WTC11 (cell line): ENCODE measurements around the gene HSP90AB1.

Experiments
- CTCF ChIP-seq: fragments of 200-600 bp; IDR thresholded peaks from 2 replicates; pipeline ENCODE4 v1.8.0; 2022; ENCODE audit warnings: antibody characterized with exemption
- FOXJ3 ChIP-seq: sonication (generic); formaldehyde crosslinking; IDR thresholded peaks from 2 replicates; pipeline ENCODE4 v1.9.0; 2021; ENCODE audit warnings: missing genetic modification reagents, mild to moderate bottlenecking, borderline replicate concordance
- GTF2I ChIP-seq: fragments of 250-450 bp; sonication (Bioruptor Pico); conservative IDR thresholded peaks from 2 replicates; pipeline ENCODE4 v1.4.0; 2021; ENCODE audit warnings: mild to moderate bottlenecking
- IRF2 ChIP-seq: sonication (generic); formaldehyde crosslinking; IDR thresholded peaks from 2 replicates; pipeline ENCODE4 v1.8.0; 2022; ENCODE audit warnings: low read depth, missing genetic modification reagents, borderline replicate concordance
- JUN ChIP-seq: sonication (generic); formaldehyde crosslinking; IDR thresholded peaks from 2 replicates; pipeline ENCODE4 v1.8.0; 2023; ENCODE audit warnings: mild to moderate bottlenecking, missing genetic modification reagents
- NFYB ChIP-seq: sonication (generic); formaldehyde crosslinking; conservative IDR thresholded peaks from 2 replicates; pipeline ENCODE4 v1.8.0; 2022; ENCODE audit warnings: low read depth, missing genetic modification reagents
- NR3C1 ChIP-seq: sonication (generic); formaldehyde crosslinking; conservative IDR thresholded peaks from 2 replicates; pipeline ENCODE4 v1.8.1; 2023; ENCODE audit warnings: low read depth, mild to moderate bottlenecking, missing genetic modification reagents
- ZNF121 ChIP-seq: sonication (generic); formaldehyde crosslinking; IDR thresholded peaks from 2 replicates; pipeline ENCODE4 v1.8.0; 2023; ENCODE audit warnings: missing genetic modification reagents
- ZNF281 ChIP-seq: sonication (generic); formaldehyde crosslinking; IDR thresholded peaks from 2 replicates; pipeline ENCODE4 v1.8.0; 2023; ENCODE audit warnings: mild to moderate bottlenecking, missing genetic modification reagents
- ZNF512 ChIP-seq: sonication (generic); formaldehyde crosslinking; IDR thresholded peaks from 2 replicates; pipeline ENCODE4 v1.8.1; 2022; ENCODE audit warnings: missing genetic modification reagents, borderline replicate concordance

- no peak for TF ChIP-seq CTCF
- no peak for TF ChIP-seq NR3C1 (CRISPR knock-in tag)
- TF ChIP-seq ZNF512, result no peak
- no peak for TF ChIP-seq ZNF281 (CRISPR knock-in tag)
- TF ChIP-seq ZNF121 (CRISPR knock-in tag), result no peak
- no peak for TF ChIP-seq NFYB (CRISPR knock-in tag)
- TF ChIP-seq JUN (CRISPR knock-in tag), result no peak
- no peak for TF ChIP-seq GTF2I (CRISPR knock-in tag)
- TF ChIP-seq FOXJ3 (CRISPR knock-in tag), result no peak
- TF ChIP-seq IRF2 (CRISPR knock-in tag), result no peak
Observed at GRCh38 chr6:44271914-44272313, 25.0 kb downstream of the HSP90AB1 start.
